ENCODE measurements around the gene IL1RAPL2. TPM values are rescaled to one million over a fixed set of nuclear protein-coding genes. Genes with fewer than 3 reads are reported as not detected.

The IL1RAPL2 gene
- polyA plus RNA-seq, 1 of the 3 experiments (the other 2 are of a cell fraction) = 0.13 TPM

DNA sequence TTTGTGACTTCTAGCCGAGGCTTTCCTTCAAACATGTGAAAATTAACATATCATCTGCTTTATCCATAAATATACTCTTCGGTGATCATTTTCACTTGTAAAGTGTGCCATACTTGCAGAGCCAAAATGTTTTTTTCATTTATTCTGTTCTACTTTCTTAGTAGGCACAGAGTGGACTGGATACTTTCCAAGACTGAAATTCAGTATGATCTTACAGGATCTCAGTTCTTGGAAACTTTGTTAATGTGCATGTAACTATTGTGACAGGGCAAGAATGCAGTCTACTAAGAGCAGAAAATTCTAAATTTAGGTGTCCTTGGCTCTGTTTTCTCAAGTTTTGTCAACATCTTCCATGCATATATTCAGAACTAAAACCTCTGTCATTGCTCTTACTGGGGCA lies 369.6 kb downstream of the IL1RAPL2 start:
- DNase-seq = no peak
- CTCF ChIA-PET = interaction anchor here (4.3 kb wide), 1 partner anchor 14 kb away, joined by 29 read pairs; no protein-coding TSS in a partner anchor
- H3K9me2 ChIP-seq = no peaks in the 10 kb centered on the region
- no peaks in the 10 kb centered on the region; the same call in 1 of the 2 replicates for H3K27me3 ChIP-seq (ENCODE audit: insufficient read depth)
- no peak overlapping the region for H3K9ac ChIP-seq
- H3F3A ChIP-seq (replicated peaks; ENCODE audit: insufficient read depth) = no peaks in the 10 kb centered on the region
- no peaks in the 10 kb centered on the region for H3K4me1 ChIP-seq (ENCODE audit: control insufficient read depth in 1 of 2, insufficient read depth in 2 of 2, low read depth in 1 of 2, low read length in 1 of 2)
- H3K27ac ChIP-seq (ENCODE audit: low read depth in 2 of 2, low read length in 1 of 2) = no peak overlapping the region
- no peaks in the 10 kb centered on the region for H3K79me2 ChIP-seq (ENCODE audit: insufficient read depth)
- H3K36me3 ChIP-seq (replicated peaks in 1 of 2; ENCODE audit: control insufficient read depth in 1 of 2, insufficient read depth in 2 of 2, low read length in 1 of 2) = no peaks in the 10 kb centered on the region
- no peaks in the 10 kb centered on the region for H3K9me3 ChIP-seq
- TF ChIP-seq, protein P1, sequence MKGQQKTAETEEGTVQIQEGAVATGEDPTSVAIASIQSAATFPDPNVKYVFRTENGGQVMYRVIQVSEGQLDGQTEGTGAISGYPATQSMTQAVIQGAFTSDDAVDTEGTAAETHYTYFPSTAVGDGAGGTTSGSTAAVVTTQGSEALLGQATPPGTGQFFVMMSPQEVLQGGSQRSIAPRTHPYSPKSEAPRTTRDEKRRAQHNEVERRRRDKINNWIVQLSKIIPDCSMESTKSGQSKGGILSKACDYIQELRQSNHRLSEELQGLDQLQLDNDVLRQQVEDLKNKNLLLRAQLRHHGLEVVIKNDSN (IDR thresholded peaks at IDR 0.05; ENCODE audit: borderline replicate concordance, low read depth) = no peak
- TF ChIP-seq EZH2phosphoT487 (IDR thresholded peaks at IDR 0.05; ENCODE audit: borderline replicate concordance, low read depth) = no peak
- H2AFZ ChIP-seq (ENCODE audit: low read depth) = no peak overlapping the region
- POLR2A ChIA-PET = no interaction called here
- no peak overlapping the region for H3K4me3 ChIP-seq (ENCODE audit: low read depth in 2 of 2, low read length in 1 of 2)
- H3K4me2 ChIP-seq = no peak overlapping the region
- WGBS (ENCODE audit: low lambda C conversion rate) = 0% methylated on average over 2 of the region's 2 CpGs
- no peaks in the 10 kb centered on the region for H4K20me1 ChIP-seq (ENCODE audit: insufficient read depth)

- TF ChIP-seq FOXJ3 (CRISPR knock-in tag; IDR thresholded peaks at IDR 0.05) (no peak), CHD2 (IDR thresholded peaks at IDR 0.05; ENCODE audit: low read length, partially characterized antibody) (no peak)
- CTCF ChIA-PET = no interaction called here
- Histone ChIP-seq H3K4me2 (no peak overlapping the region), H3K9ac (no peak overlapping the region), H3K27me3 (ENCODE audit: insufficient read depth) (no peaks in the 10 kb centered on the region), H3K27ac (ENCODE audit: low read depth in 2 of 2, low read length in 1 of 2) (no peak overlapping the region), H4K20me1 (ENCODE audit: insufficient read depth) (no peaks in the 10 kb centered on the region), H3K79me2 (ENCODE audit: insufficient read depth) (no peaks in the 10 kb centered on the region), H3K36me3 (replicated peaks in 1 of 2; ENCODE audit: control insufficient read depth in 1 of 2, insufficient read depth in 2 of 2, low read length in 1 of 2) (no peaks in the 10 kb centered on the region), H3F3A (replicated peaks; ENCODE audit: insufficient read depth) (no peaks in the 10 kb centered on the region), H3K9me2 (no peaks in the 10 kb centered on the region), H3K4me3 (ENCODE audit: low read depth in 2 of 2, low read length in 1 of 2) (no peak overlapping the region), H3K9me3 (no peaks in the 10 kb centered on the region), H2AFZ (ENCODE audit: low read depth) (no peak overlapping the region), H3K4me1 (ENCODE audit: control insufficient read depth in 1 of 2, insufficient read depth in 2 of 2, low read depth in 1 of 2, low read length in 1 of 2) (no peaks in the 10 kb centered on the region)
- POLR2A ChIA-PET = no interaction called here
- no peak for DNase-seq
Observed at GRCh38 chrX:104953251-104953650, 387.3 kb downstream of the IL1RAPL2 start.

DNA sequence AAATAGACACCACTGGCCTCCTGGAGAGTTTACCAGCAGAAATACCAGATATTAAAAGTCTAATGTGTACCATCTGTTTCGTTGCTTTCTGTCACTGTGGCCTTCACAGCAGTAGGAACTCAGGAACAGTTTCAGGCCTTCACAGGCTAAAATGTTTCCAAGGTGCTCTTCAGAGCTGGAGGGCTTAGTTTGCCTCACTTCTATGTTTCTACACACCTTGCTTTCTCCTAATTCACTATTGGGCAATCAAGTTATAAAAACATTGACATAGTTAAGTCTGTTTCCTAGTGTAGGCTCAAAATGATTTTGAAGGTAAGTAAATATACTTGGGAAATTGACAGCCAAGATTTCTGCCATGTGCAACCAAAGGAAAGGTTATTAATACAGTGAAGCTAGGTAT lies 395.9 kb downstream of the IL1RAPL2 start:
- DNase-seq = no peak
- no peaks in the 10 kb centered on the region for H3K36me3 ChIP-seq (replicated peaks in 1 of 2; ENCODE audit: control insufficient read depth in 1 of 2, insufficient read depth in 2 of 2, low read length in 1 of 2)
- ChIA-PET POLR2A (no interaction called here), CTCF (no interaction called here)
- H3K4me2 ChIP-seq = no peak overlapping the region
- H3K9me2 ChIP-seq = no peaks in the 10 kb centered on the region
- TF ChIP-seq, protein P2, sequence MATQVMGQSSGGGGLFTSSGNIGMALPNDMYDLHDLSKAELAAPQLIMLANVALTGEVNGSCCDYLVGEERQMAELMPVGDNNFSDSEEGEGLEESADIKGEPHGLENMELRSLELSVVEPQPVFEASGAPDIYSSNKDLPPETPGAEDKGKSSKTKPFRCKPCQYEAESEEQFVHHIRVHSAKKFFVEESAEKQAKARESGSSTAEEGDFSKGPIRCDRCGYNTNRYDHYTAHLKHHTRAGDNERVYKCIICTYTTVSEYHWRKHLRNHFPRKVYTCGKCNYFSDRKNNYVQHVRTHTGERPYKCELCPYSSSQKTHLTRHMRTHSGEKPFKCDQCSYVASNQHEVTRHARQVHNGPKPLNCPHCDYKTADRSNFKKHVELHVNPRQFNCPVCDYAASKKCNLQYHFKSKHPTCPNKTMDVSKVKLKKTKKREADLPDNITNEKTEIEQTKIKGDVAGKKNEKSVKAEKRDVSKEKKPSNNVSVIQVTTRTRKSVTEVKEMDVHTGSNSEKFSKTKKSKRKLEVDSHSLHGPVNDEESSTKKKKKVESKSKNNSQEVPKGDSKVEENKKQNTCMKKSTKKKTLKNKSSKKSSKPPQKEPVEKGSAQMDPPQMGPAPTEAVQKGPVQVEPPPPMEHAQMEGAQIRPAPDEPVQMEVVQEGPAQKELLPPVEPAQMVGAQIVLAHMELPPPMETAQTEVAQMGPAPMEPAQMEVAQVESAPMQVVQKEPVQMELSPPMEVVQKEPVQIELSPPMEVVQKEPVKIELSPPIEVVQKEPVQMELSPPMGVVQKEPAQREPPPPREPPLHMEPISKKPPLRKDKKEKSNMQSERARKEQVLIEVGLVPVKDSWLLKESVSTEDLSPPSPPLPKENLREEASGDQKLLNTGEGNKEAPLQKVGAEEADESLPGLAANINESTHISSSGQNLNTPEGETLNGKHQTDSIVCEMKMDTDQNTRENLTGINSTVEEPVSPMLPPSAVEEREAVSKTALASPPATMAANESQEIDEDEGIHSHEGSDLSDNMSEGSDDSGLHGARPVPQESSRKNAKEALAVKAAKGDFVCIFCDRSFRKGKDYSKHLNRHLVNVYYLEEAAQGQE (IDR thresholded peaks at IDR 0.05; ENCODE audit: low read depth, low read length) = no peak
- TF ChIP-seq TAF1 (IDR thresholded peaks at IDR 0.05; ENCODE audit: borderline replicate concordance, low read depth, low read length) (no peak), POLR2AphosphoS5 (IDR thresholded peaks at IDR 0.05; ENCODE audit: low read depth, low read length) (no peak), TCF12 (IDR thresholded peaks at IDR 0.05) (no peak), SMC3 (IDR thresholded peaks at IDR 0.05; ENCODE audit: low read depth, low read length) (no peak), MXI1 (IDR thresholded peaks at IDR 0.05; ENCODE audit: low read depth, low read length) (no peak), CHD2 (IDR thresholded peaks at IDR 0.05; ENCODE audit: low read length, partially characterized antibody) (no peak), EZH2phosphoT487 (IDR thresholded peaks at IDR 0.05; ENCODE audit: borderline replicate concordance, low read depth) (no peak), NFIC (IDR thresholded peaks at IDR 0.05; ENCODE audit: borderline replicate concordance) (no peak), YY1 (IDR thresholded peaks at IDR 0.05; ENCODE audit: low read depth) (no peak), RFX5 (IDR thresholded peaks at IDR 0.05; ENCODE audit: low read length) (no peak), RAD21 (IDR thresholded peaks at IDR 0.05; ENCODE audit: low read length) (no peak)
- TF ChIP-seq, protein P3, sequence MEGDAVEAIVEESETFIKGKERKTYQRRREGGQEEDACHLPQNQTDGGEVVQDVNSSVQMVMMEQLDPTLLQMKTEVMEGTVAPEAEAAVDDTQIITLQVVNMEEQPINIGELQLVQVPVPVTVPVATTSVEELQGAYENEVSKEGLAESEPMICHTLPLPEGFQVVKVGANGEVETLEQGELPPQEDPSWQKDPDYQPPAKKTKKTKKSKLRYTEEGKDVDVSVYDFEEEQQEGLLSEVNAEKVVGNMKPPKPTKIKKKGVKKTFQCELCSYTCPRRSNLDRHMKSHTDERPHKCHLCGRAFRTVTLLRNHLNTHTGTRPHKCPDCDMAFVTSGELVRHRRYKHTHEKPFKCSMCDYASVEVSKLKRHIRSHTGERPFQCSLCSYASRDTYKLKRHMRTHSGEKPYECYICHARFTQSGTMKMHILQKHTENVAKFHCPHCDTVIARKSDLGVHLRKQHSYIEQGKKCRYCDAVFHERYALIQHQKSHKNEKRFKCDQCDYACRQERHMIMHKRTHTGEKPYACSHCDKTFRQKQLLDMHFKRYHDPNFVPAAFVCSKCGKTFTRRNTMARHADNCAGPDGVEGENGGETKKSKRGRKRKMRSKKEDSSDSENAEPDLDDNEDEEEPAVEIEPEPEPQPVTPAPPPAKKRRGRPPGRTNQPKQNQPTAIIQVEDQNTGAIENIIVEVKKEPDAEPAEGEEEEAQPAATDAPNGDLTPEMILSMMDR (IDR thresholded peaks at IDR 0.05) = no peak
- WGBS (ENCODE audit: low lambda C conversion rate) = 0% methylated on average over 1 of the region's 1 CpG
- H3K4me1 ChIP-seq (ENCODE audit: control insufficient read depth in 1 of 2, insufficient read depth in 2 of 2, low read depth in 1 of 2, low read length in 1 of 2) = no peaks in the 10 kb centered on the region
- H3K4me3 ChIP-seq (ENCODE audit: low read depth in 2 of 2, low read length in 1 of 2) = no peak overlapping the region
- no peak overlapping the region for H2AFZ ChIP-seq (ENCODE audit: low read depth)
- H3K9ac ChIP-seq = no peak overlapping the region
- no peaks in the 10 kb centered on the region for H3F3A ChIP-seq (replicated peaks; ENCODE audit: insufficient read depth)
- H3K27me3 ChIP-seq (ENCODE audit: insufficient read depth) = no peaks in the 10 kb centered on the region
- H3K9me3 ChIP-seq = no peaks in the 10 kb centered on the region
- H3K79me2 ChIP-seq (ENCODE audit: insufficient read depth) = no peaks in the 10 kb centered on the region
- H3K27ac ChIP-seq (ENCODE audit: low read depth in 2 of 2, low read length in 1 of 2) = no peak overlapping the region
- no peaks in the 10 kb centered on the region for H4K20me1 ChIP-seq (ENCODE audit: insufficient read depth)

Data from SK-N-SH (cell line).